T-helper 1 cell treated with Interleukin-12 subunit alpha and Interleukin-12 subunit beta and Interleukin-4 antibody, amounts not matched to agents 30 μg/mL and 1 μg/mL, for 36 hours (primary cell): ENCODE measurements around the gene BFSP2.
"Not testable (repeated sequence)": the region's sequence is repeated elsewhere in the genome, so short reads cannot be mapped to it uniquely, and the experiment has no call there.

ENCODE experiments used
- H3K27ac Mint-ChIP-seq: one replicate; pipeline ENCODE4 v1.8.0; 2021; ENCODE audit warnings: mild to moderate bottlenecking, mixed read lengths
- H3K27me3 Mint-ChIP-seq: one replicate; pipeline ENCODE4 v1.8.0; 2021; ENCODE audit warnings: low read depth, mixed read lengths
- H3K36me3 Mint-ChIP-seq: one replicate; pipeline ENCODE4 v1.8.0; 2021; ENCODE audit warnings: low read depth, mixed read lengths
- H3K4me1 Mint-ChIP-seq: one replicate; pipeline ENCODE4 v1.8.0; 2021; ENCODE audit warnings: low read depth, mixed read lengths
- H3K4me3 Mint-ChIP-seq: one replicate; pipeline ENCODE4 v1.8.0; 2021; ENCODE audit warnings: mild to moderate bottlenecking, moderate library complexity, mixed read lengths
- H3K9me3 Mint-ChIP-seq: one replicate; pipeline ENCODE4 v1.8.0; 2021; ENCODE audit warnings: mixed read lengths

BFSP2 gene

GRCh38 chr3:133482474-133482873, 82.6 kb downstream of the BFSP2 start:
- H3K27ac Mint-ChIP-seq, H3K36me3 Mint-ChIP-seq, H3K9me3 Mint-ChIP-seq, H3K27me3 Mint-ChIP-seq, H3K4me3 Mint-ChIP-seq: not testable (repeated sequence)
- H3K4me1 Mint-ChIP-seq: peaks cover 15% of the 10 kb centered on the region

- H3K9me3 Mint-ChIP-seq: peaks cover 7% of the 10 kb centered on the region
- peaks cover 3% of the 10 kb centered on the region for H3K36me3 Mint-ChIP-seq
- H3K27ac Mint-ChIP-seq: no peak overlapping the region
- H3K4me1 Mint-ChIP-seq: peaks cover 27% of the 10 kb centered on the region
- H3K4me3 Mint-ChIP-seq: no peak overlapping the region
- no peaks in the 10 kb centered on the region for H3K27me3 Mint-ChIP-seq
These were observed 86.8 kb downstream of the BFSP2 start for GRCh38 chr3:133486658-133487057.

GRCh38 chr3:133487204-133487603, 87.3 kb downstream of the BFSP2 start:
- H3K27me3 Mint-ChIP-seq: no peaks in the 10 kb centered on the region
- H3K27ac Mint-ChIP-seq: no peak overlapping the region
- peaks cover 7% of the 10 kb centered on the region for H3K9me3 Mint-ChIP-seq
- H3K4me1 Mint-ChIP-seq: peaks cover 30% of the 10 kb centered on the region
- no peak overlapping the region for H3K4me3 Mint-ChIP-seq
- peaks cover 5% of the 10 kb centered on the region for H3K36me3 Mint-ChIP-seq

- Mint-ChIP-seq H3K27ac (no peak overlapping the region), H3K36me3 (peaks cover 5% of the 10 kb centered on the region), H3K4me1 (peaks cover 38% of the 10 kb centered on the region), H3K9me3 (peaks cover 7% of the 10 kb centered on the region), H3K27me3 (no peaks in the 10 kb centered on the region), H3K4me3 (no peak overlapping the region)
These were observed 88.2 kb downstream of the BFSP2 start for GRCh38 chr3:133487920-133488540.

- peaks cover 4% of the 10 kb centered on the region for H3K9me3 Mint-ChIP-seq
- no peak overlapping the region for H3K4me3 Mint-ChIP-seq
- peaks cover 5% of the 10 kb centered on the region for H3K36me3 Mint-ChIP-seq
- H3K27ac Mint-ChIP-seq: no peak overlapping the region
- peaks cover 41% of the 10 kb centered on the region for H3K4me1 Mint-ChIP-seq
- no peaks in the 10 kb centered on the region for H3K27me3 Mint-ChIP-seq
These were observed 89.0 kb downstream of the BFSP2 start for GRCh38 chr3:133488785-133489367.

- H3K36me3 Mint-ChIP-seq: peaks cover 5% of the 10 kb centered on the region
- no peaks in the 10 kb centered on the region for H3K27me3 Mint-ChIP-seq
- peaks cover 37% of the 10 kb centered on the region for H3K4me1 Mint-ChIP-seq
- H3K4me3 Mint-ChIP-seq: no peak overlapping the region
- no peak overlapping the region for H3K27ac Mint-ChIP-seq
- peaks cover 4% of the 10 kb centered on the region for H3K9me3 Mint-ChIP-seq
These were observed 89.7 kb downstream of the BFSP2 start for GRCh38 chr3:133489466-133490085.

GRCh38 chr3:133490468-133491351, 90.9 kb downstream of the BFSP2 start:
- peaks cover 4% of the 10 kb centered on the region for H3K9me3 Mint-ChIP-seq
- peaks cover 37% of the 10 kb centered on the region for H3K4me1 Mint-ChIP-seq
- H3K36me3 Mint-ChIP-seq: peaks cover 5% of the 10 kb centered on the region
- no peaks in the 10 kb centered on the region for H3K27me3 Mint-ChIP-seq
- peak overlapping the region; percentile 85 for H3K27ac Mint-ChIP-seq
- H3K4me3 Mint-ChIP-seq: peak overlapping the region; percentile 74

- Mint-ChIP-seq H3K4me3 (peak overlapping the region; percentile 74), H3K9me3 (peaks cover 3% of the 10 kb centered on the region), H3K27ac (peak overlapping the region; percentile 85), H3K27me3 (no peaks in the 10 kb centered on the region), H3K36me3 (peaks cover 5% of the 10 kb centered on the region), H3K4me1 (peaks cover 37% of the 10 kb centered on the region)
These were observed 91.7 kb downstream of the BFSP2 start for GRCh38 chr3:133491481-133492059.

GRCh38 chr3:133492159-133492741, 92.4 kb downstream of the BFSP2 start:
- Mint-ChIP-seq H3K4me3 (peak overlapping the region; percentile 3), H3K36me3 (peaks cover 5% of the 10 kb centered on the region), H3K27ac (peak overlapping the region; percentile 68), H3K9me3 (no peaks in the 10 kb centered on the region), H3K27me3 (no peaks in the 10 kb centered on the region), H3K4me1 (peaks cover 37% of the 10 kb centered on the region)

- H3K36me3 Mint-ChIP-seq: peaks cover 8% of the 10 kb centered on the region
- H3K4me3 Mint-ChIP-seq: no peak overlapping the region
- no peak overlapping the region for H3K27ac Mint-ChIP-seq
- peaks cover 35% of the 10 kb centered on the region for H3K4me1 Mint-ChIP-seq
- H3K9me3 Mint-ChIP-seq: no peaks in the 10 kb centered on the region
- no peaks in the 10 kb centered on the region for H3K27me3 Mint-ChIP-seq
These were observed 94.6 kb downstream of the BFSP2 start for GRCh38 chr3:133494469-133494868.

GRCh38 chr3:133502542-133502941, 102.7 kb downstream of the BFSP2 start:
- not testable (repeated sequence) for H3K27ac Mint-ChIP-seq, H3K27me3 Mint-ChIP-seq, H3K36me3 Mint-ChIP-seq, H3K4me3 Mint-ChIP-seq, H3K9me3 Mint-ChIP-seq
- H3K4me1 Mint-ChIP-seq: peaks cover 23% of the 10 kb centered on the region

- Mint-ChIP-seq H3K4me1 (peaks cover 23% of the 10 kb centered on the region), H3K27me3 (no peaks in the 10 kb centered on the region), H3K36me3 (peaks cover 6% of the 10 kb centered on the region), H3K9me3 (no peaks in the 10 kb centered on the region), H3K4me3 (no peak overlapping the region), H3K27ac (no peak overlapping the region)
These were observed 103.6 kb downstream of the BFSP2 start for GRCh38 chr3:133503409-133503808.

- no peak overlapping the region for H3K4me3 Mint-ChIP-seq
- H3K36me3 Mint-ChIP-seq: peaks cover 3% of the 10 kb centered on the region
- no peaks in the 10 kb centered on the region for H3K9me3 Mint-ChIP-seq
- no peak overlapping the region for H3K27ac Mint-ChIP-seq
- no peaks in the 10 kb centered on the region for H3K27me3 Mint-ChIP-seq
- peaks cover 17% of the 10 kb centered on the region for H3K4me1 Mint-ChIP-seq
These were observed 104.9 kb downstream of the BFSP2 start for GRCh38 chr3:133504736-133505135.

GRCh38 chr3:133505813-133506212, 106.0 kb downstream of the BFSP2 start:
- no peaks in the 10 kb centered on the region for H3K9me3 Mint-ChIP-seq
- no peaks in the 10 kb centered on the region for H3K27me3 Mint-ChIP-seq
- peaks cover 14% of the 10 kb centered on the region for H3K4me1 Mint-ChIP-seq
- H3K27ac Mint-ChIP-seq: peak overlapping the region; percentile 92
- H3K36me3 Mint-ChIP-seq: peaks cover 3% of the 10 kb centered on the region
- H3K4me3 Mint-ChIP-seq: peak overlapping the region; percentile 66
